ENCODE measurements around the gene PAQR4.

The PAQR4 gene

GRCh38 chr16:3007957-3008689, 39.0 kb downstream of the PAQR4 start:
- no peak for DNase-seq

GRCh38 chr16:3008690-3009037, 39.5 kb downstream of the PAQR4 start:
- DNase-seq: no peak

GRCh38 chr16:3009568-3010390, 40.6 kb downstream of the PAQR4 start:
- no peak for DNase-seq

GRCh38 chr16:3010510-3010909, 41.4 kb downstream of the PAQR4 start:
- no peak for DNase-seq

- no peak for DNase-seq
These were observed 43.1 kb downstream of the PAQR4 start for GRCh38 chr16:3012246-3012645.

GRCh38 chr16:3012828-3013420, 43.8 kb downstream of the PAQR4 start, which contains the start of gene CLDN9:
CLDN9 (plus strand) TSS chr16:3012923; CDS start chr16:3013363, 440 bp downstream.
- DNase-seq: no peak

- DNase-seq: no peak
These were observed 44.4 kb downstream of the PAQR4 start for GRCh38 chr16:3013491-3013951.

- no peak for DNase-seq
These were observed 45.0 kb downstream of the PAQR4 start for GRCh38 chr16:3013998-3014690.

- no peak for DNase-seq
These were observed 45.8 kb downstream of the PAQR4 start for GRCh38 chr16:3014971-3015370.

GRCh38 chr16:3015865-3016521, 46.8 kb downstream of the PAQR4 start:
- no peak for DNase-seq

- DNase-seq: no peak
These were observed 48.2 kb downstream of the PAQR4 start for GRCh38 chr16:3017344-3017743.

GRCh38 chr16:3017794-3018506, 48.8 kb downstream of the PAQR4 start, which contains the start of gene CLDN6:
CLDN6 (minus strand) TSS chr16:3018183; CDS start chr16:3016021, 2,162 bp downstream.
- DNase-seq: no peak

GRCh38 chr16:3019594-3020246, 50.6 kb downstream of the PAQR4 start:
- DNase-seq: no peak

GRCh38 chr16:3020247-3020603, 51.1 kb downstream of the PAQR4 start, which contains the start of gene TNFRSF12A:
TNFRSF12A (plus strand) TSS chr16:3020368; CDS start chr16:3020398, 30 bp downstream.
- peak; percentile 43 for DNase-seq

GRCh38 chr16:3020604-3021448, 51.7 kb downstream of the PAQR4 start:
- peak; percentile 89 for DNase-seq

GRCh38 chr16:3021449-3022207, 52.5 kb downstream of the PAQR4 start:
- peak; percentile 91 for DNase-seq

- DNase-seq: peak; percentile 94
These were observed 53.1 kb downstream of the PAQR4 start for GRCh38 chr16:3022208-3022683.

- DNase-seq: no peak
These were observed 53.7 kb downstream of the PAQR4 start for GRCh38 chr16:3022684-3023414.

All from kidney glomerular epithelial cell (primary cell).